A549 (cell line): Measurements from ENCODE around the gene NEK9. TPM values are rescaled to one million over a fixed set of nuclear protein-coding genes. Genes with fewer than 3 reads are reported as not detected.

Source experiments
- ATAC-seq, 2 experiments: fragments of 200-7000 bp in 1 of 2; fragments of >200 bp in 1 of 2; cut with Nextera tagmentation in 1 of 2; cut with Tn5 transposase in 1 of 2; 3 replicates each; pipeline versions ENCODE4 v1.8.0 to v1.9.1; 2018 to 2020; ENCODE audit warnings: mild to moderate bottlenecking in 1 of 2, moderate library complexity in 1 of 2
- CTCF ChIA-PET: fragments of 300-600 bp; sonication (Branson Sonifier 250); formaldehyde crosslinking; extraction: SDS; loops from one replicate; lab custom pipeline; 2021; ENCODE audit warnings: antibody characterized with exemption, inconsistent platforms; lab: Yijun Ruan, JAX
- POLR2A ChIA-PET: fragments of 350-600 bp; formaldehyde crosslinking; extraction: SDS; loops from one replicate; lab custom pipeline; 2021; ENCODE audit warnings: antibody characterized with exemption, inconsistent platforms; lab: Yijun Ruan, JAX
- DNase-seq, 2 experiments: peaks; one replicate each; pipeline versions ENCODE4 v3.0.0 to v3.0.0-alpha.2; 2011 to 2016; ENCODE audit warnings: low read depth in 1 of 2, low spot score in 1 of 2
- FAIRE-seq: peaks from 2 replicates; lab custom pipeline; 2011; peaks lifted over from hg19 to GRCh38; lab: Jason Lieb, UNC
- H3K27ac ChIP-seq, 2 experiments: fragments of >200 bp; sonication (Bioruptor Twin); formaldehyde crosslinking; 3 replicates each; pipeline ENCODE4 v1.5.1; 2016 to 2017
- H3K4me1 ChIP-seq: fragments of >200 bp; sonication (Bioruptor Twin); formaldehyde crosslinking; 3 replicates; pipeline ENCODE4 v1.6.1; 2016
- H3K4me2 ChIP-seq: fragments of >200 bp; sonication (Bioruptor Twin); formaldehyde crosslinking; 3 replicates; pipeline ENCODE4 v1.6.1; 2016
- H3K4me3 ChIP-seq: fragments of >200 bp; sonication (Bioruptor Twin); formaldehyde crosslinking; 3 replicates; pipeline ENCODE4 v1.5.1; 2016
- H3K9me3 ChIP-seq: fragments of >200 bp; sonication (Bioruptor Twin); formaldehyde crosslinking; 3 replicates; pipeline ENCODE4 v1.6.1; 2016
- ATOH8 ChIP-seq: fragments of 250-450 bp; sonication (Bioruptor Pico); IDR thresholded peaks from 2 replicates; pipeline ENCODE4 v1.5.0; 2020; ENCODE audit warnings: low read depth, mild to moderate bottlenecking, moderate library complexity
- CBX2 ChIP-seq: fragments of 200-600 bp; sonication (generic); IDR thresholded peaks from 2 replicates; pipeline ENCODE4 v1.6.1; 2016; ENCODE audit warnings: low read depth, mild to moderate bottlenecking, borderline replicate concordance
- CHD2 ChIP-seq: fragments of 150-350 bp; IDR thresholded peaks from 2 replicates; pipeline ENCODE4 v1.6.1; 2014; ENCODE audit warnings: low read length; ENCODE audit not compliant: partially characterized antibody
- CHD4 ChIP-seq: fragments of 200-600 bp; sonication (generic); IDR thresholded peaks from 2 replicates; pipeline ENCODE4 v1.6.1; 2016; ENCODE audit warnings: antibody characterized with exemption, mild to moderate bottlenecking, borderline replicate concordance
- EHF ChIP-seq: fragments of 250-450 bp; sonication (Bioruptor Pico); IDR thresholded peaks from 2 replicates; pipeline ENCODE4 v1.5.0; 2020; ENCODE audit warnings: mild to moderate bottlenecking
- EHMT2 ChIP-seq: fragments of 200-600 bp; sonication (generic); IDR thresholded peaks from 2 replicates; pipeline ENCODE4 v1.6.1; 2016; ENCODE audit warnings: antibody characterized with exemption, low read depth, mild to moderate bottlenecking, moderate library complexity
- ESRRA ChIP-seq: fragments of 150-350 bp; IDR thresholded peaks from 2 replicates; pipeline ENCODE4 v1.6.1; 2014; ENCODE audit warnings: mild to moderate bottlenecking, low read length, borderline replicate concordance
- GATA3 ChIP-seq: IDR thresholded peaks from 2 replicates; pipeline ENCODE4 v1.6.1; 2012; ENCODE audit warnings: borderline replicate concordance
- HMGXB4 ChIP-seq: fragments of 250-450 bp; sonication (Bioruptor Pico); IDR thresholded peaks from 2 replicates; pipeline ENCODE4 v1.5.0; 2021; ENCODE audit warnings: mild to moderate bottlenecking, moderate library complexity, borderline replicate concordance
- HOXA7 ChIP-seq: fragments of 250-450 bp; sonication (Bioruptor Pico); IDR thresholded peaks from 2 replicates; pipeline ENCODE4 v1.5.0; 2020; ENCODE audit warnings: mild to moderate bottlenecking, moderate library complexity
- HOXB13 ChIP-seq: fragments of 250-450 bp; sonication (Bioruptor Pico); IDR thresholded peaks from 2 replicates; pipeline ENCODE4 v1.5.0; 2020; ENCODE audit warnings: low read depth, mild to moderate bottlenecking, moderate library complexity
- JUN ChIP-seq, 2 experiments: fragments of >200 bp; sonication (Bioruptor Twin); formaldehyde crosslinking; IDR thresholded peaks; 2 replicates in 1 of 2; 3 replicates in 1 of 2; pipeline ENCODE4 v1.6.1; 2016 to 2017
- KDM5A ChIP-seq: fragments of 200-600 bp; sonication (generic); IDR thresholded peaks from 2 replicates; pipeline ENCODE4 v1.6.1; 2016; ENCODE audit warnings: antibody characterized with exemption, mild to moderate bottlenecking
- MAFK ChIP-seq: fragments of 450-650 bp; IDR thresholded peaks from 2 replicates; pipeline ENCODE4 v1.6.1; 2014; ENCODE audit not compliant: partially characterized antibody
- MAZ ChIP-seq: fragments of 150-350 bp; IDR thresholded peaks from 2 replicates; pipeline ENCODE4 v1.6.1; 2014; ENCODE audit warnings: antibody characterized with exemption, low read depth, low read length, borderline replicate concordance
- MYC ChIP-seq: IDR thresholded peaks from 2 replicates; pipeline ENCODE4 v1.6.1; 2012; ENCODE audit warnings: mild to moderate bottlenecking, inconsistent platforms, low read length, improper control_type of control experiment, borderline replicate concordance
- NFE2L2 ChIP-seq: fragments of 150-350 bp; conservative IDR thresholded peaks from 2 replicates; pipeline ENCODE4 v1.6.1; 2014; ENCODE audit warnings: low read length
- PBX3 ChIP-seq: IDR thresholded peaks from 2 replicates; pipeline ENCODE4 v1.6.1; 2012
- PHF8 ChIP-seq: fragments of 200-600 bp; sonication (generic); IDR thresholded peaks from 2 replicates; pipeline ENCODE4 v1.6.1; 2016; ENCODE audit warnings: low read depth, mild to moderate bottlenecking, antibody characterized with exemption, moderate library complexity, borderline replicate concordance
- POLR2AphosphoS2 ChIP-seq: conservative IDR thresholded peaks from 2 replicates; pipeline ENCODE4 v1.6.1; 2012; ENCODE audit warnings: low read length, improper control_type of control experiment, inconsistent platforms
- RCOR1 ChIP-seq: fragments of 150-350 bp; IDR thresholded peaks from 2 replicates; pipeline ENCODE4 v1.6.1; 2014; ENCODE audit warnings: antibody characterized with exemption, low read length, low read depth
- RFX5 ChIP-seq: fragments of 450-650 bp; IDR thresholded peaks from 2 replicates; pipeline ENCODE4 v1.7.1; 2014; ENCODE audit warnings: antibody characterized with exemption, mild to moderate bottlenecking, moderate library complexity
- SREBF2 ChIP-seq: fragments of 450-650 bp; IDR thresholded peaks from 2 replicates; pipeline ENCODE4 v1.6.1; 2014; ENCODE audit warnings: mild to moderate bottlenecking, moderate library complexity
- TP53 ChIP-seq: fragments of 250-450 bp; sonication (Bioruptor Pico); IDR thresholded peaks from 2 replicates; pipeline ENCODE4 v1.5.0; 2021; ENCODE audit warnings: mild to moderate bottlenecking, moderate library complexity
- ZFP36 ChIP-seq: fragments of 450-650 bp; IDR thresholded peaks from 2 replicates; pipeline ENCODE4 v1.6.1; 2014; ENCODE audit warnings: borderline replicate concordance; ENCODE audit not compliant: partially characterized antibody
- WGBS: methylation state at CpG from one replicate; pipeline ENCODE4 v1.1.6; 2017; ENCODE audit errors: missing lambda C conversion rate; 5-methylcytosine and 5-hydroxymethylcytosine counted together
- polyA plus RNA-seq, 4 experiments: library from polyadenylated mRNA; depleted of rRNA in 3 of 4; stranded (reverse); fragments of >200 nt; fragmentation: RNase III in 1 of 4; extraction: RNeasy Plus Mini Kit Qiagen cat#74134 plus additional on column Dnase treatment in 1 of 4; gene quantifications; 2 replicates in 3 of 4; 3 replicates in 1 of 4; pipeline ENCODE4 v1.2.3, GENCODE V29; 2011 to 2017

NEK9 gene
- polyA plus RNA-seq, 2 of the 4 experiments (the other 2 are of a cell fraction), result 49.4 to 75.9 TPM

- H3K4me3 ChIP-seq, result no peak overlapping the region
- peaks cover 56% of the 10 kb centered on the region for H3K4me1 ChIP-seq
- DNase-seq (no peak), ATAC-seq (no peak), FAIRE-seq (no peak)
- H3K4me2 ChIP-seq, result peak overlapping the region; percentile 32; the same call in 2 of the 3 replicates
- H3K9me3 ChIP-seq, result no peaks in the 10 kb centered on the region
- peak overlapping the region; percentile 7 to 40; a peak in 3 of 6 replicates for H3K27ac ChIP-seq
- ChIA-PET CTCF (interaction anchor here (0.9 to 2.5 kb wide), 5 partner anchors 19 to 138 kb away, joined by 3 to 8 read pairs (median 5); no protein-coding TSS in a partner anchor), POLR2A (interaction anchor here (0.7 kb wide), 1 partner anchor 36 kb away, joined by 4 read pairs; no protein-coding TSS in a partner anchor)
- TF ChIP-seq POLR2AphosphoS2 (no peak), ATOH8 (no peak), KDM5A (no peak), CHD2 (no peak), TP53 (CRISPR knock-in tag) (no peak)
- WGBS, result 15% methylated on average over 2 of the region's 2 CpGs
These were observed 82.5 kb downstream of the NEK9 start for GRCh38 chr14:75044322-75044721.

GRCh38 chr14:75042035-75042434 lies 84.8 kb downstream of the NEK9 start:
- ATAC-seq (peak; percentile 56 to 64; a peak in 4 of 6 replicates), DNase-seq (peak in 1 of 2 experiments; percentile 9), FAIRE-seq (no peak)
- 24% methylated on average over 6 of the region's 6 CpGs for WGBS
- Histone ChIP-seq H3K4me3 (peak overlapping the region; percentile 9; the same call in 1 of the 3 replicates), H3K27ac (peak overlapping the region; percentile 67 to 85), H3K4me1 (peaks cover 56% of the 10 kb centered on the region), H3K4me2 (peak overlapping the region; percentile 72), H3K9me3 (no peaks in the 10 kb centered on the region)
- ChIA-PET CTCF (interaction anchor here (0.9 to 1.1 kb wide), 3 partner anchors 19 to 136 kb away, joined by 3 to 5 read pairs (median 4); no protein-coding TSS in a partner anchor), POLR2A (interaction anchor here (0.6 kb wide), 1 partner anchor 164 kb away, joined by 4 read pairs; no protein-coding TSS in a partner anchor)
- TF ChIP-seq KDM5A (no peak), MAFK (peak; percentile 95), HOXB13 (no peak)
- TF ChIP-seq, all 56 proteins: peak for 1

- ChIA-PET CTCF (interaction anchor here (0.9 to 1.1 kb wide), 3 partner anchors 18 to 136 kb away, joined by 3 to 5 read pairs (median 4); no protein-coding TSS in a partner anchor), POLR2A (no interaction called here)
- peak; percentile 66 to 85; a peak in 5 of 6 replicates for ATAC-seq
- Histone ChIP-seq H3K4me2 (peak overlapping the region; percentile 72), H3K9me3 (no peaks in the 10 kb centered on the region), H3K27ac (peak overlapping the region; percentile 67 to 85), H3K4me1 (peaks cover 56% of the 10 kb centered on the region), H3K4me3 (peak overlapping the region; percentile 9; the same call in 1 of the 3 replicates)
- 16% methylated on average over 4 of the region's 4 CpGs for WGBS
- no peak for FAIRE-seq
- TF ChIP-seq EHF (CRISPR knock-in tag) (no peak), PHF8 (no peak), ESRRA (no peak), RCOR1 (no peak), CBX2 (no peak), RFX5 (no peak), MAZ (no peak), SREBF2 (no peak), JUN (IDR thresholded peaks at IDR 0.05) (no peak), GATA3 (no peak), MYC (no peak), HMGXB4 (CRISPR knock-in tag) (no peak), ZFP36 (no peak), KDM5A (no peak), NFE2L2 (no peak), HOXA7 (CRISPR knock-in tag) (no peak), PBX3 (no peak), CHD4 (no peak), EHMT2 (no peak)
- DNase-seq, result peak in 1 of 2 experiments; percentile 54
These were observed 85.2 kb downstream of the NEK9 start for GRCh38 chr14:75041613-75042012.
